ENCODE results near the gene IDH1.
A peak's percentile ranks its signal among the peaks of the same experiment; 100 is the strongest.

DNA sequence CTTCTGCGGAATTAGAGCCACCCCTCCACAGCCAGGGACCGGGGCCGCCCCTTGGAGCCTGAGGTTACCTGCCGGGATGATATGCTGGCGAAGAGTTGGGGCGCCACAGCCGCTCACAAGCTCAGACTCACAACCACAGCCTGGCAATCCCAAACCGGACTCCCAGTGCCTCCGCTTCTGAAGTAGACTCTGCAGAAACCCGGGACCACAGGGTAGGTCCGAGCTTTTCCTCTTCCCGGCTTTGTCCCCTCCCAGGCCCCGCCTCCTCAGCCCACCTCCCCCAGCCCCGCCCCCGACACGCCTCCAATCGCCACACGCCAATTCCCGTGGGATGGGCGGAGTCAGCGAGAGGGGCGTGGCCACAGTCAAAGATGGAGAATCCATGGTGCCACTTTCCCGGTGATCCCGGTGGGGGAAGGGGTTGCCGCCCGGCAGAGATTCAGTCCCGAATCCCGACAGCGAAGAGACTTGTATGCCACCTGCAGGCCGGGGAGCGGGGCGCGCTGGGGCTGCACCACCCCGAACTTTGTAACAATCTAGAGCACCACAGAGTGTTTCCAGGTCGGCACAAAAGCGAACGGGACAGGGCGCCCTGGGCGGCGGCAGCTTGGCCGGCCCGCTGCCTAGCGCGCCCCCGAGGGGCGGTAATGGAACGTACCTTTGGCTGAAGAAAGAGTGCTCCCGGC, at the start of gene IDH1:
- TF ChIP-seq, protein P1, sequence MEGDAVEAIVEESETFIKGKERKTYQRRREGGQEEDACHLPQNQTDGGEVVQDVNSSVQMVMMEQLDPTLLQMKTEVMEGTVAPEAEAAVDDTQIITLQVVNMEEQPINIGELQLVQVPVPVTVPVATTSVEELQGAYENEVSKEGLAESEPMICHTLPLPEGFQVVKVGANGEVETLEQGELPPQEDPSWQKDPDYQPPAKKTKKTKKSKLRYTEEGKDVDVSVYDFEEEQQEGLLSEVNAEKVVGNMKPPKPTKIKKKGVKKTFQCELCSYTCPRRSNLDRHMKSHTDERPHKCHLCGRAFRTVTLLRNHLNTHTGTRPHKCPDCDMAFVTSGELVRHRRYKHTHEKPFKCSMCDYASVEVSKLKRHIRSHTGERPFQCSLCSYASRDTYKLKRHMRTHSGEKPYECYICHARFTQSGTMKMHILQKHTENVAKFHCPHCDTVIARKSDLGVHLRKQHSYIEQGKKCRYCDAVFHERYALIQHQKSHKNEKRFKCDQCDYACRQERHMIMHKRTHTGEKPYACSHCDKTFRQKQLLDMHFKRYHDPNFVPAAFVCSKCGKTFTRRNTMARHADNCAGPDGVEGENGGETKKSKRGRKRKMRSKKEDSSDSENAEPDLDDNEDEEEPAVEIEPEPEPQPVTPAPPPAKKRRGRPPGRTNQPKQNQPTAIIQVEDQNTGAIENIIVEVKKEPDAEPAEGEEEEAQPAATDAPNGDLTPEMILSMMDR (IDR thresholded peaks at IDR 0.05 in 2 of 3, conservative IDR thresholded peaks at IDR 0.05 in 1 of 3; ENCODE audit: borderline replicate concordance in 1 of 3, insufficient read depth in 1 of 3, low read depth in 2 of 3, low read length in 2 of 3): peak; percentile 60 to 64 (median 62); a peak in 5 of 6 replicates
- TF ChIP-seq, protein P2, sequence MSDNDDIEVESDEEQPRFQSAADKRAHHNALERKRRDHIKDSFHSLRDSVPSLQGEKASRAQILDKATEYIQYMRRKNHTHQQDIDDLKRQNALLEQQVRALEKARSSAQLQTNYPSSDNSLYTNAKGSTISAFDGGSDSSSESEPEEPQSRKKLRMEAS (IDR thresholded peaks at IDR 0.05): 0 out of 2 replicates have a peak, but pooled peaks have one; percentile 10
- TF ChIP-seq POLR2AphosphoS5 (IDR thresholded peaks at IDR 0.05; ENCODE audit: low read depth, low read length) (peak; percentile 75), ZNF274 (IDR thresholded peaks at IDR 0.05; ENCODE audit: low read depth, low read length) (no peak), POLR2A (IDR thresholded peaks at IDR 0.05; ENCODE audit: borderline replicate concordance, extremely low read depth, insufficient read depth, insufficient read length) (no peak), JUND (IDR thresholded peaks at IDR 0.05) (no peak)
